Esophagus muscularis mucosa (tissue), 4 donors: ENCODE data around the gene PSMD8. TPM values are rescaled to one million over a fixed set of nuclear protein-coding genes. Genes with fewer than 3 reads are reported as not detected.
A peak's percentile ranks its signal among the peaks of the same experiment; 100 is the strongest.

Source experiments
- DNase-seq: peaks from one replicate; pipeline ENCODE4 v3.0.0-alpha.2; 2017; ENCODE audit errors: extremely low spot score
- H3K27ac ChIP-seq, 4 donors: fragments of 200-600 bp; sonication (generic); replicated peaks in 1 of 4; 1 replicate in 3 of 4; 2 replicates in 1 of 4; pipeline ENCODE4 v1.5.1; 2016 to 2019; ENCODE audit warnings: mild to moderate bottlenecking in 1 of 4
- H3K27me3 ChIP-seq, 4 donors: fragments of 200-600 bp; sonication (generic); one replicate each; pipeline versions ENCODE4 v1.5.1 to v1.6.0; 2016 to 2019
- H3K36me3 ChIP-seq, 4 donors: fragments of 200-600 bp; sonication (generic); one replicate each; pipeline ENCODE4 v1.5.1; 2016 to 2019
- H3K4me1 ChIP-seq, 4 donors: fragments of 200-600 bp; sonication (generic); one replicate each; pipeline ENCODE4 v1.5.1; 2016 to 2019
- H3K4me3 ChIP-seq, 4 donors: fragments of 200-600 bp; sonication (generic); 1 replicate in 2 of 4; 2 replicates in 2 of 4; pipeline ENCODE4 v1.5.1; 2016 to 2019; ENCODE audit warnings: mild to moderate bottlenecking in 4 of 4, moderate library complexity in 1 of 4
- H3K9me3 ChIP-seq, 4 donors: fragments of 200-600 bp; sonication (generic); 1 replicate in 3 of 4; 2 replicates in 1 of 4; pipeline ENCODE4 v1.5.1; 2016 to 2019
- CTCF ChIP-seq, 3 experiments: fragments of 200-600 bp in 2 of 3; fragments of 450-650 bp in 1 of 3; sonication (generic) in 2 of 3; IDR thresholded peaks; one replicate each; pipeline ENCODE4 v1.5.1; 2017 to 2019; ENCODE audit warnings: antibody characterized with exemption in 3 of 3, mild to moderate bottlenecking in 2 of 3, moderate library complexity in 1 of 3
- EP300 ChIP-seq: sonication (generic); formaldehyde crosslinking; IDR thresholded peaks from one replicate; pipeline ENCODE4 v1.6.1; 2017; ENCODE audit warnings: antibody characterized with exemption
- POLR2A ChIP-seq: fragments of 450-650 bp; IDR thresholded peaks from one replicate; pipeline ENCODE4 v1.6.1; 2017; ENCODE audit warnings: antibody characterized with exemption, moderate library complexity, mild to moderate bottlenecking, low read depth
- POLR2AphosphoS5 ChIP-seq, 2 donors: sonication (generic); formaldehyde crosslinking; IDR thresholded peaks; one replicate each; pipeline ENCODE4 v1.6.1; 2017; ENCODE audit warnings: antibody characterized with exemption in 2 of 2
- whole genome bisulfite sequencing: methylation state at CpG from one replicate; pipeline ENCODE4 v1.1.5; 2018; 5-methylcytosine and 5-hydroxymethylcytosine counted together
- intact Hi-C: fragments of 100-400 bp; cut with DNase I; formaldehyde crosslinking; loops from one replicate; pipeline ENCODE4 v1.15.1; 2023
- total RNA-seq, 4 donors: library from RNA; depleted of rRNA; stranded (reverse); fragments of >200 nt; gene quantifications; one replicate each; pipeline versions ENCODE4 v1.1.0 to v1.2.1, GENCODE V29; 2016

PSMD8 gene
- total RNA-seq, 4 donors from 2014 or later: 145 to 259 (median 212) TPM

- peaks cover 33 to 47% (median 43%) of the 10 kb centered on the region in 4 donors for H3K4me1 ChIP-seq
- TF ChIP-seq CTCF (IDR thresholded peaks at IDR 0.05): no peak
- TF ChIP-seq POLR2AphosphoS5 (IDR thresholded peaks at IDR 0.05): no peak
- TF ChIP-seq POLR2A: no peak
- peaks cover 0 to 56% (median 6%) of the 10 kb centered on the region in 4 donors for H3K27me3 ChIP-seq
- intact Hi-C loops: no loop called here
- H3K4me3 ChIP-seq: peak overlapping the region; percentile 49 to 72 (median 58)
- H3K27ac ChIP-seq: peak overlapping the region; percentile 40 to 75 (median 72)
- H3K9me3 ChIP-seq: no peaks in the 10 kb centered on the region
- DNase-seq: no peak
- 8% methylated on average over 23 of the region's 28 CpGs for WGBS
- H3K36me3 ChIP-seq: peaks cover 4 to 22% (median 21%) of the 10 kb centered on the region in 4 donors
Measured at GRCh38 chr19:38389101-38389925, 14.9 kb downstream of the PSMD8 start.

GRCh38 chr19:38389957-38390924, 15.9 kb downstream of the PSMD8 start:
- Histone ChIP-seq H3K27me3 (peaks cover 3 to 56% (median 11%) of the 10 kb centered on the region in 4 donors), H3K27ac (peak overlapping the region in 1 of 4 donors; percentile 30), H3K4me3 (no peak overlapping the region), H3K36me3 (peaks cover 0 to 14% (median 12%) of the 10 kb centered on the region in 4 donors), H3K4me1 (peaks cover 33 to 54% (median 47%) of the 10 kb centered on the region in 4 donors), H3K9me3 (no peaks in the 10 kb centered on the region)
- WGBS: 51% methylated on average over 19 of the region's 22 CpGs
- DNase-seq: no peak
- intact Hi-C loops: no loop called here
- no peak for TF ChIP-seq POLR2A
- no peak for TF ChIP-seq EP300
- no peak for TF ChIP-seq POLR2AphosphoS5 (IDR thresholded peaks at IDR 0.05)
- TF ChIP-seq CTCF (IDR thresholded peaks at IDR 0.05): no peak

- Histone ChIP-seq H3K4me3 (no peak overlapping the region), H3K27me3 (peaks cover 0 to 56% (median 15%) of the 10 kb centered on the region in 4 donors), H3K27ac (no peak overlapping the region), H3K4me1 (peaks cover 25 to 43% (median 33%) of the 10 kb centered on the region in 4 donors), H3K9me3 (no peaks in the 10 kb centered on the region), H3K36me3 (no peaks in the 10 kb centered on the region)
- WGBS: 51% methylated on average over 8 of the region's 8 CpGs
- no peak for TF ChIP-seq CTCF (IDR thresholded peaks at IDR 0.05)
- TF ChIP-seq POLR2AphosphoS5 (IDR thresholded peaks at IDR 0.05): no peak
- no peak for TF ChIP-seq POLR2A
- no peak for TF ChIP-seq EP300
- DNase-seq: no peak
- intact Hi-C loops: no loop called here
Measured at GRCh38 chr19:38391911-38392464, 17.6 kb downstream of the PSMD8 start.

- TF ChIP-seq EP300 (no peak), POLR2A (no peak), POLR2AphosphoS5 (IDR thresholded peaks at IDR 0.05) (no peak), CTCF (IDR thresholded peaks at IDR 0.05) (no peak)
- Histone ChIP-seq H3K4me1 (peaks cover 16 to 35% (median 25%) of the 10 kb centered on the region in 4 donors), H3K9me3 (no peaks in the 10 kb centered on the region), H3K36me3 (no peaks in the 10 kb centered on the region), H3K27me3 (peaks cover 0 to 58% (median 19%) of the 10 kb centered on the region in 4 donors), H3K4me3 (no peak overlapping the region), H3K27ac (no peak overlapping the region)
- 76% methylated on average over 6 of the region's 6 CpGs for WGBS
- DNase-seq: no peak
- intact Hi-C loops: no loop called here
Measured at GRCh38 chr19:38392707-38393308, 18.4 kb downstream of the PSMD8 start.
